ENCODE results near the gene TOP2B.

The TOP2B gene

DNA sequence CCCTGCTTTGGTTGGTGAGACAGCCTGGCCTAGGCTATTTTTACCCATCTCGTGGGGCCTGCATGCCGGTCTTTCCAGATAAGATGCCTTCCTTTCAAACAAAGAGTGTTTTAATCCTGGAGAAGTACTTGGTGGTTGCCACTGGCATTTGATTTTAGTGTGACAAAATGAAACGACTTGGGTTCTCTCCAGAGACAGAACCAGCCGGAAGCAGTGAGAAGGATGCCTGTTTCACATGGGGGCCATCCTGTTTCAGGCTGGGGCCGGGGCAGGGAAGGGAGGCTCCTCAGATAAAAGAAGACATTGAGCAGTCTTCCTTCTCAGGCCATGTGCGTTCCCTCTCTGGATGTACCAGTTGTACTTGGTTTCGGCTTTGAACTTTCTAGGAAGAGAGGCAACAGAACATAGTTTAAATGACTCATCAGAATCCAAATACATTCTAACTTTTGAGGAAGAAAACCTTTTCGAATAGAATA is 74.9 kb downstream of the TOP2B start:
- Histone ChIP-seq H3K36me3 (ENCODE audit: insufficient read depth, low read length) (no peaks in the 10 kb centered on the region), H3K9me3 (ENCODE audit: low read length) (no peaks in the 10 kb centered on the region), H3K4me3 (ENCODE audit: low read length) (no peak overlapping the region), H3K27me3 (ENCODE audit: insufficient read depth, low read length) (no peaks in the 10 kb centered on the region), H3K4me1 (ENCODE audit: insufficient read depth, low read length) (no peaks in the 10 kb centered on the region), H2AFZ (ENCODE audit: low read depth, low read length) (no peak overlapping the region)

GRCh38 chr3:25589104-25589782 is 75.5 kb downstream of the TOP2B start:
- H3K36me3 ChIP-seq (ENCODE audit: insufficient read depth, low read length) = no peaks in the 10 kb centered on the region
- H3K27me3 ChIP-seq (ENCODE audit: insufficient read depth, low read length) = no peaks in the 10 kb centered on the region
- no peak overlapping the region for H3K4me3 ChIP-seq (ENCODE audit: low read length)
- H2AFZ ChIP-seq (ENCODE audit: low read depth, low read length) = no peak overlapping the region
- no peaks in the 10 kb centered on the region for H3K9me3 ChIP-seq (ENCODE audit: low read length)
- no peaks in the 10 kb centered on the region for H3K4me1 ChIP-seq (ENCODE audit: insufficient read depth, low read length)

GRCh38 chr3:25588441-25589103 is 76.1 kb downstream of the TOP2B start:
- no peak overlapping the region for H2AFZ ChIP-seq (ENCODE audit: low read depth, low read length)
- H3K9me3 ChIP-seq (ENCODE audit: low read length) = no peaks in the 10 kb centered on the region
- no peak overlapping the region for H3K4me3 ChIP-seq (ENCODE audit: low read length)
- no peaks in the 10 kb centered on the region for H3K27me3 ChIP-seq (ENCODE audit: insufficient read depth, low read length)
- no peaks in the 10 kb centered on the region for H3K4me1 ChIP-seq (ENCODE audit: insufficient read depth, low read length)
- H3K36me3 ChIP-seq (ENCODE audit: insufficient read depth, low read length) = no peaks in the 10 kb centered on the region

DNA sequence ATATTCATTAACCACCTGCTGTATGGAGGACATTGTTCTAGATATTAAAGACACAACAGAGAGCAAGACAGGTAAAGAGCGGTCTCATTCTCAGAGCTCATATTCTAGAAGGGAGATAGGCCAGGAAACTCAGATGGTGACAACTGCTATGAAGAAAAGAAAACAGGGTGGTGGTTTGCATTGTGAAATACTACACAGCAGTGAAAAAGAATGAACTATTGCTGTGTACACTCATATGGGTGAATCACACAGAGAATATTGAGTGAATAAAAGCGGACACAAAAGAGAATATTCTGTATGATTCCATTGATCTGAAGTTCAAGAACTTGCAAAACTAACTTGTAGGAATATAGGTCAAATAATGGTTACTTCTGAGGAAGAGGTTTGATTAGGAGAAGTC is 76.7 kb downstream of the TOP2B start:
- H3K9me3 ChIP-seq (ENCODE audit: low read length) = no peaks in the 10 kb centered on the region
- H3K4me1 ChIP-seq (ENCODE audit: insufficient read depth, low read length) = no peaks in the 10 kb centered on the region
- H3K27me3 ChIP-seq (ENCODE audit: insufficient read depth, low read length) = no peaks in the 10 kb centered on the region
- no peaks in the 10 kb centered on the region for H3K36me3 ChIP-seq (ENCODE audit: insufficient read depth, low read length)
- no peak overlapping the region for H3K4me3 ChIP-seq (ENCODE audit: low read length)
- H2AFZ ChIP-seq (ENCODE audit: low read depth, low read length) = no peak overlapping the region

DNA sequence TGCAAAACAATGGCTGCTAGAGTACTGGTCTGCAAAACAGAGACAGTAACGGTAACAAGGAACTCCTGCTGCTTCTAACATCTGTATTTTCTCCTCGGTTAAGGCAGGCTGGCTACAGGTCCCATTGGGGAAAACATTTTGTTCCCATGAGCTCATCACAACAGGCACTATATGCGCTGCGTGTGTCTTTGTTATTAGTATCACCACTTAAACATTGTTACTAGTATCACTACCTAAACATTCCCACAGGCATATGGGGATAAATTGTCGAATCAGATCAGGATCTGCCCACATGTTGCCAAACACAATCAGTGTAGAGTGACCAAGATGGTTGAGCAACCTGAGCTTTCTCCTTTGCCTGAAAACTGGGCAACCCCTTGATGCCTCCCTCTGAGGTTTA is 77.2 kb downstream of the TOP2B start:
- Histone ChIP-seq H3K4me3 (ENCODE audit: low read length) (no peak overlapping the region), H3K9me3 (ENCODE audit: low read length) (no peaks in the 10 kb centered on the region), H2AFZ (ENCODE audit: low read depth, low read length) (no peak overlapping the region), H3K4me1 (ENCODE audit: insufficient read depth, low read length) (no peaks in the 10 kb centered on the region), H3K36me3 (ENCODE audit: insufficient read depth, low read length) (no peaks in the 10 kb centered on the region), H3K27me3 (ENCODE audit: insufficient read depth, low read length) (no peaks in the 10 kb centered on the region)

- Histone ChIP-seq H3K4me3 (ENCODE audit: low read length) (no peak overlapping the region), H2AFZ (ENCODE audit: low read depth, low read length) (no peak overlapping the region), H3K36me3 (ENCODE audit: insufficient read depth, low read length) (no peaks in the 10 kb centered on the region), H3K27me3 (ENCODE audit: insufficient read depth, low read length) (no peaks in the 10 kb centered on the region), H3K9me3 (ENCODE audit: low read length) (no peaks in the 10 kb centered on the region), H3K4me1 (ENCODE audit: insufficient read depth, low read length) (no peaks in the 10 kb centered on the region)
Observed at GRCh38 chr3:25587094-25587493, 77.6 kb downstream of the TOP2B start.

DNA sequence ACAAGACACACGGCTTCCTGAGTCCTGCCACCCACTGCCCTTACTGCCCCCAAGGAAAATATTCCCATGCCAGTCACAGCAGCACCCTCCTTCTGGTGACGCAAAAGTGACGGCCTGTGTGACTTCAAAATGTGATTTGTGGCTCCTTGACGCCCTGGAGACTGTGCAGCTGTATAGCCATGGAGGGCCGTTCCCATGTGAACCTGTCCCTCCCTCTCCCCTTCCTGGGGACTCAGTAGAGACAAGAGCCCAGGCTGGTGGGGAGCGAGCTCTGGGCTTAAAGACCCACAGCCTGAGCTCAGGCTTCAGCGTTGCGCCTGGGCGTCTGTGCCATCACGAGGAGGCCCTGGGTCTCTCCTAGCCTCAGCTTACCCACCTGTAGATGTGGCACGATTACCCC is 78.2 kb downstream of the TOP2B start:
- no peaks in the 10 kb centered on the region for H3K4me1 ChIP-seq (ENCODE audit: insufficient read depth, low read length)
- H3K36me3 ChIP-seq (ENCODE audit: insufficient read depth, low read length) = no peaks in the 10 kb centered on the region
- no peak overlapping the region for H2AFZ ChIP-seq (ENCODE audit: low read depth, low read length)
- H3K27me3 ChIP-seq (ENCODE audit: insufficient read depth, low read length) = no peaks in the 10 kb centered on the region
- H3K4me3 ChIP-seq (ENCODE audit: low read length) = no peak overlapping the region
- H3K9me3 ChIP-seq (ENCODE audit: low read length) = no peaks in the 10 kb centered on the region

GRCh38 chr3:25586167-25586505 is 78.6 kb downstream of the TOP2B start:
- no peaks in the 10 kb centered on the region for H3K4me1 ChIP-seq (ENCODE audit: insufficient read depth, low read length)
- H3K27me3 ChIP-seq (ENCODE audit: insufficient read depth, low read length) = no peaks in the 10 kb centered on the region
- H3K9me3 ChIP-seq (ENCODE audit: low read length) = no peaks in the 10 kb centered on the region
- no peak overlapping the region for H2AFZ ChIP-seq (ENCODE audit: low read depth, low read length)
- H3K4me3 ChIP-seq (ENCODE audit: low read length) = no peak overlapping the region
- no peaks in the 10 kb centered on the region for H3K36me3 ChIP-seq (ENCODE audit: insufficient read depth, low read length)

- no peaks in the 10 kb centered on the region for H3K27me3 ChIP-seq (ENCODE audit: insufficient read depth, low read length)
- no peaks in the 10 kb centered on the region for H3K9me3 ChIP-seq (ENCODE audit: low read length)
- no peaks in the 10 kb centered on the region for H3K36me3 ChIP-seq (ENCODE audit: insufficient read depth, low read length)
- H3K4me1 ChIP-seq (ENCODE audit: insufficient read depth, low read length) = no peaks in the 10 kb centered on the region
- no peak overlapping the region for H2AFZ ChIP-seq (ENCODE audit: low read depth, low read length)
- H3K4me3 ChIP-seq (ENCODE audit: low read length) = no peak overlapping the region
Observed at GRCh38 chr3:25585361-25586166, 79.1 kb downstream of the TOP2B start.

GRCh38 chr3:25584011-25584789 is 80.5 kb downstream of the TOP2B start:
- H3K4me3 ChIP-seq (ENCODE audit: low read length) = no peak overlapping the region
- no peaks in the 10 kb centered on the region for H3K27me3 ChIP-seq (ENCODE audit: insufficient read depth, low read length)
- no peaks in the 10 kb centered on the region for H3K9me3 ChIP-seq (ENCODE audit: low read length)

GRCh38 chr3:25583343-25583742 is 81.4 kb downstream of the TOP2B start:
- Histone ChIP-seq H3K4me3 (ENCODE audit: low read length) (no peak overlapping the region), H3K27me3 (ENCODE audit: insufficient read depth, low read length) (no peaks in the 10 kb centered on the region), H3K4me1 (ENCODE audit: insufficient read depth, low read length) (no peaks in the 10 kb centered on the region), H3K9me3 (ENCODE audit: low read length) (no peaks in the 10 kb centered on the region), H3K36me3 (ENCODE audit: insufficient read depth, low read length) (no peaks in the 10 kb centered on the region), H2AFZ (ENCODE audit: low read depth, low read length) (no peak overlapping the region)

More at GRCh38 chr3:25584011-25584789, 80.5 kb downstream of the TOP2B start:
- Histone ChIP-seq H3K36me3 (ENCODE audit: insufficient read depth, low read length) (no peaks in the 10 kb centered on the region), H2AFZ (ENCODE audit: low read depth, low read length) (no peak overlapping the region), H3K4me1 (ENCODE audit: insufficient read depth, low read length) (no peaks in the 10 kb centered on the region)

GRCh38 chr3:25582242-25582641 is 82.5 kb downstream of the TOP2B start:
- Histone ChIP-seq H3K36me3 (ENCODE audit: insufficient read depth, low read length) (no peaks in the 10 kb centered on the region), H3K27me3 (ENCODE audit: insufficient read depth, low read length) (no peaks in the 10 kb centered on the region), H3K4me1 (ENCODE audit: insufficient read depth, low read length) (no peaks in the 10 kb centered on the region), H2AFZ (ENCODE audit: low read depth, low read length) (no peak overlapping the region), H3K9me3 (ENCODE audit: low read length) (no peaks in the 10 kb centered on the region), H3K4me3 (ENCODE audit: low read length) (no peak overlapping the region)

- H3K9me3 ChIP-seq (ENCODE audit: low read length) = no peaks in the 10 kb centered on the region
- H3K4me3 ChIP-seq (ENCODE audit: low read length) = no peak overlapping the region
- no peaks in the 10 kb centered on the region for H3K36me3 ChIP-seq (ENCODE audit: insufficient read depth, low read length)
- no peak overlapping the region for H2AFZ ChIP-seq (ENCODE audit: low read depth, low read length)
- H3K4me1 ChIP-seq (ENCODE audit: insufficient read depth, low read length) = no peaks in the 10 kb centered on the region
- H3K27me3 ChIP-seq (ENCODE audit: insufficient read depth, low read length) = no peaks in the 10 kb centered on the region
Observed at GRCh38 chr3:25581823-25582222, 82.9 kb downstream of the TOP2B start.

Data from neuron (in vitro differentiated cells).